Karpas-422 (cell line): ENCODE results near the gene GTF2F2. TPM values are rescaled to one million over a fixed set of nuclear protein-coding genes. Genes with fewer than 3 reads are reported as not detected.

Experiments used
- DNase-seq: peaks from one replicate; pipeline ENCODE4 v3.0.0-alpha.2; 2015
- H2AFZ ChIP-seq: fragments of 200-600 bp; sonication (generic); 2 replicates; pipeline ENCODE4 v1.6.1; 2014; ENCODE audit warnings: antibody characterized with exemption, low read length, mixed read lengths
- H3K27ac ChIP-seq: fragments of 200-600 bp; sonication (generic); 2 replicates; pipeline ENCODE4 v1.5.1; 2014; ENCODE audit warnings: mild to moderate bottlenecking, low read length, moderate library complexity
- H3K27me3 ChIP-seq: fragments of 200-600 bp; sonication (generic); 2 replicates; pipeline ENCODE4 v1.6.1; 2014; ENCODE audit warnings: low read length, mixed read lengths
- H3K36me3 ChIP-seq: fragments of 200-600 bp; sonication (generic); 2 replicates; pipeline ENCODE4 v1.6.1; 2014; ENCODE audit warnings: low read length, mixed read lengths; ENCODE audit not compliant: insufficient read depth
- H3K4me1 ChIP-seq: fragments of 200-600 bp; sonication (generic); 2 replicates; pipeline ENCODE4 v1.6.1; 2014; ENCODE audit warnings: mild to moderate bottlenecking, low read length, mixed read lengths
- H3K4me2 ChIP-seq: fragments of 200-600 bp; sonication (generic); 2 replicates; pipeline ENCODE4 v1.6.1; 2014; ENCODE audit warnings: low read length, low read depth, mild to moderate bottlenecking; ENCODE audit not compliant: poor library complexity, severe bottlenecking
- H3K4me3 ChIP-seq: fragments of 200-600 bp; sonication (generic); 2 replicates; pipeline ENCODE4 v1.5.1; 2014; ENCODE audit warnings: mild to moderate bottlenecking, antibody characterized with exemption, low read length, mixed read lengths
- H3K79me2 ChIP-seq: fragments of 200-600 bp; sonication (generic); 2 replicates; pipeline ENCODE4 v1.6.1; 2014; ENCODE audit warnings: mild to moderate bottlenecking, low read length, mixed read lengths
- H3K9ac ChIP-seq: fragments of 200-600 bp; sonication (generic); 2 replicates; pipeline ENCODE4 v1.6.0; 2014; ENCODE audit warnings: low read length
- H3K9me2 ChIP-seq: fragments of 200-600 bp; sonication (generic), shearing (Covaris generic); replicated peaks from 2 replicates; pipeline ENCODE4 v1.6.0; 2014; ENCODE audit warnings: mild to moderate bottlenecking, low read length, moderate library complexity; ENCODE audit not compliant: insufficient read depth
- H3K9me3 ChIP-seq: fragments of 300-700, 200-600 bp; sonication (generic); 2 replicates; pipeline ENCODE4 v1.6.1; 2014; ENCODE audit warnings: low read length, mixed read lengths
- H4K20me1 ChIP-seq: fragments of 200-600 bp; sonication (generic); 2 replicates; pipeline ENCODE4 v1.6.1; 2014; ENCODE audit warnings: mild to moderate bottlenecking, antibody characterized with exemption, low read length, low read depth; ENCODE audit not compliant: insufficient read depth
- total RNA-seq: library from RNA; depleted of rRNA; stranded (reverse); fragments of >200 nt; shearing (Covaris generic); gene quantifications from 2 replicates; pipeline ENCODE4 v1.2.3, GENCODE V29; 2014; ENCODE audit warnings: low replicate concordance

The GTF2F2 gene
- total RNA-seq, 1 experiment from 2014 or later, result 31.7 TPM

DNA sequence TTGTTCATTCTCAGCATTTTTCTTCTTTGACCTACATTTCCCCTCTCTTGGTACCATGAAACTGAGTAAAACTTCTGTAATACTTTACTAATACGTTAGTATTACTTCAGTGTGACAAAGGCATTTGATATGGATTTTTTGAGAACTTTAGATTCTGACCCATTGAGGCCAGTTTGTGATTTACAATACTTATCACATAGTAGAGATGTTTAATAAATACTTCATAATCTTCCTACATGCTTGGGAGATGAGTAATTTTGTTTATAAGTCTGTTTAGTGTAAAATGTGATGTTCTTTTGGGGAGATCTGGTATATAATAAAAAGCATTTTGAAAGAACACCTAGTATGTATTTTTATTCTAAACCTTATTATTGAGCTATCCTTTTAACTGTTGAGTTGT lies 29.7 kb downstream of the GTF2F2 start:
- H2AFZ ChIP-seq, result no peak overlapping the region
- no peak overlapping the region for H3K9ac ChIP-seq
- peaks cover 83% of the 10 kb centered on the region for H3K79me2 ChIP-seq
- H3K27ac ChIP-seq, result no peak overlapping the region
- H3K4me2 ChIP-seq, result no peak overlapping the region
- H4K20me1 ChIP-seq, result no peaks in the 10 kb centered on the region
- peaks cover 10% of the 10 kb centered on the region for H3K4me1 ChIP-seq
- DNase-seq, result no peak
- no peaks in the 10 kb centered on the region for H3K9me3 ChIP-seq
- H3K36me3 ChIP-seq, result peaks cover 11% of the 10 kb centered on the region; the same call in 1 of the 2 replicates
- no peaks in the 10 kb centered on the region for H3K9me2 ChIP-seq
- H3K27me3 ChIP-seq, result no peaks in the 10 kb centered on the region
- no peak overlapping the region for H3K4me3 ChIP-seq

DNA sequence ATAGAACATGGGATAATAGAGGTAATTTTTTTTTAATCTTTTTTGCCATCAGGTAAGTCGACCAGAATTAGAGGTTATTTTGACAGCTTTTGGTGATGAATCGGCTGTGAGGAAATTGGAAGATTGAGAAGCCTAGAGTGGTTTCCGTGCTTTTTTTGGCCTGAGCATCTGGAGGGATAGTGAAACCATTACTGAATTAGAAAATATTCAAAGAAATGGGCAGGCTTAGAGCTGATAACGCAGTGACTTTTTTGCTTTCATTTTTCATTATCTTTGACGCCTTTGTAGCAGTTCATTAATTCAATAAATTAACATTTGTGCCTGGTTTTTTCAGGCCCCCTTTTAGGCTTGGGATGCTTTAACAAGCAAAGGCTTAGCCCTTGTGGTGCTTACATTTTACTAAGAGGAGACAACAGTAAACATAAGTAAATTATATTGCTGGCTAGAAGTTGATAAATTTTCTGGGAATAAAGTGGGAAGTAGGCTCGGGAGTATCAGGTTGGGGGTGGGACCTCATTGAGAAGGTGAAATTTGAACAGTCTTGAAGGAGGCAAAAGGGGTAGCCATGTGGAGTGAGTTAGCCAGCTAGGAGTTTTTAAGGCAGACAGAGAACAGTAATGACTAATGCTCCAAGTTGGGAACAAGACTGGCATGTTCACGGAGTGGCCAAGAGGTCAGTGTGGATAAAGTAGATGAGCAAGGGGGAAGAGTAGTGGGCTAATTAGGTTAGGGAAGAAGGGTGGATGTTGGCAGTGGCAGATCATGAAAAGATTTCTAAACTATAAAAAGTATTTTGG lies 36.5 kb downstream of the GTF2F2 start:
- H3K9ac ChIP-seq, result no peak overlapping the region
- H3K4me1 ChIP-seq, result peaks cover 18% of the 10 kb centered on the region
- H4K20me1 ChIP-seq, result no peaks in the 10 kb centered on the region
- no peak overlapping the region for H3K4me2 ChIP-seq
- peaks cover 81% of the 10 kb centered on the region for H3K79me2 ChIP-seq
- H3K27ac ChIP-seq, result no peak overlapping the region
- H2AFZ ChIP-seq, result no peak overlapping the region
- no peaks in the 10 kb centered on the region for H3K9me2 ChIP-seq
- no peaks in the 10 kb centered on the region for H3K27me3 ChIP-seq
- no peak for DNase-seq
- peaks cover 22% of the 10 kb centered on the region for H3K36me3 ChIP-seq
- H3K9me3 ChIP-seq, result no peaks in the 10 kb centered on the region
- no peak overlapping the region for H3K4me3 ChIP-seq

DNA sequence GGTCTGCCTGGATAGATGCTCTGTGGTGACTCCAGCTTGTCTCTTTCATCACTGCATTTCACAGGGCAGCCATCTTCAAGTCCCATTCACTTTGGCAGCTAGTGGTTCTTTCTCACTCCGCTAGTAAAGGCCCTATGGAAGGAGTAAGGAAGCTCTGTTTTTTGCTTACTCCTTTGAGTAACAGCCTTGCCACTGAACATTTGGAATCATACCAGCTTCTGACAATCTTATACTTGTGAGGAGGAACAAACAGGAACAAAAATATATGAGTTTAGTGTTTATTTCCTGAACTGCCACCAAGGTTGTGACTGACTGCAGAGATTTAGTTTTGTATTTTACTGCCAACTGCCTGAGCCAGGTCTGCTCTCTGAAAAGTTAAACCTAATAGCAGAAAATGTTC lies 41.9 kb downstream of the GTF2F2 start:
- Histone ChIP-seq H3K4me1 (no peaks in the 10 kb centered on the region), H3K27me3 (no peaks in the 10 kb centered on the region), H3K36me3 (no peaks in the 10 kb centered on the region; the same call in 1 of the 2 replicates), H3K9ac (no peak overlapping the region), H4K20me1 (no peaks in the 10 kb centered on the region), H3K27ac (no peak overlapping the region), H3K79me2 (peaks cover 77% of the 10 kb centered on the region), H3K9me3 (no peaks in the 10 kb centered on the region), H3K4me3 (no peak overlapping the region), H3K4me2 (no peak overlapping the region), H3K9me2 (no peaks in the 10 kb centered on the region), H2AFZ (no peak overlapping the region)
- DNase-seq, result no peak

DNA sequence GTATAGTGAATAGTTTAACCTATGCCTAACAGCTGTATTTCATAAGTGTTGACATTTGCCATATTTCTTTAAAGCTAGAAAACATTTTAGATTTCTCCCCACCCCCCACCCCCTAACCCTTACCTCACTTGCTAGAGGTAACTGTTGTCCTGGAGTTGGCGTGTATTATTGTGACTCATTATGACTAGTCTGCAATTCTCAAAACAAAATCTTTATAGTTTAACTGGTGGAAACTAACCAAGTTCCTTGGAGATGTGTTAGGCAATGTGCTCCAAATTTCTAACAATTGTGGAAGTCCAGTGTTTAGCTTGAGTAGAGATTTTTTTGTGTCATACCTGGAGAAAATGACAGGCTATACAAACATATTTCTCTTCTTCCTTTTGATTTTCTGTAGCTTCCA lies 42.5 kb downstream of the GTF2F2 start:
- no peak overlapping the region for H3K4me3 ChIP-seq
- no peak overlapping the region for H3K27ac ChIP-seq
- H4K20me1 ChIP-seq, result no peaks in the 10 kb centered on the region
- no peak overlapping the region for H3K4me2 ChIP-seq
- no peaks in the 10 kb centered on the region for H3K4me1 ChIP-seq
- no peak overlapping the region for H3K9ac ChIP-seq
- no peaks in the 10 kb centered on the region for H3K9me3 ChIP-seq
- no peaks in the 10 kb centered on the region for H3K27me3 ChIP-seq
- no peak overlapping the region for H2AFZ ChIP-seq
- H3K36me3 ChIP-seq, result no peaks in the 10 kb centered on the region; the same call in 1 of the 2 replicates
- peaks cover 76% of the 10 kb centered on the region for H3K79me2 ChIP-seq
- DNase-seq, result no peak
- H3K9me2 ChIP-seq, result no peaks in the 10 kb centered on the region

DNA sequence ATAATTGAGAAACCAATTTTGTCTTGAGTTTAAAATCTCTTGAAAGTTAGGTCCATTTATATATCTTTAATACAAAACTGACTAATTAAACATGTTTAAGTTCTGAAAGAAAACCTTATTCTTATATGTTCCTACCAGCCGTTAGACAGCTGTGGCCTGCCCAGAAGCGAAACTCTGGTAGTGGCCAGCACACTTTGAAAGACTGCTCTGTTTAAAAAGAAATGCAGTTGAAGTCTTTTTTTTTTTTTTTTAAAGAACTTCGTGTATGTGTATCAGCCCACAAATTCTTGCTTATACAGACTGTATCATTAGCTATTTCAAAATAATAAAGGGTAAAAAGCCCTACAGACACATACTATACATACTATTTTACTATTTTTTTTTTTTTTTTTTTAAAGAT lies 46.5 kb downstream of the GTF2F2 start:
- Histone ChIP-seq H3K4me1 (no peaks in the 10 kb centered on the region), H3K79me2 (peaks cover 73% of the 10 kb centered on the region), H3K9ac (no peak overlapping the region), H3K27ac (no peak overlapping the region), H3K4me2 (no peak overlapping the region), H3K4me3 (no peak overlapping the region), H3K9me3 (no peaks in the 10 kb centered on the region), H2AFZ (no peak overlapping the region), H3K36me3 (no peaks in the 10 kb centered on the region), H4K20me1 (no peaks in the 10 kb centered on the region), H3K27me3 (no peaks in the 10 kb centered on the region), H3K9me2 (no peaks in the 10 kb centered on the region)
- DNase-seq, result no peak

DNA sequence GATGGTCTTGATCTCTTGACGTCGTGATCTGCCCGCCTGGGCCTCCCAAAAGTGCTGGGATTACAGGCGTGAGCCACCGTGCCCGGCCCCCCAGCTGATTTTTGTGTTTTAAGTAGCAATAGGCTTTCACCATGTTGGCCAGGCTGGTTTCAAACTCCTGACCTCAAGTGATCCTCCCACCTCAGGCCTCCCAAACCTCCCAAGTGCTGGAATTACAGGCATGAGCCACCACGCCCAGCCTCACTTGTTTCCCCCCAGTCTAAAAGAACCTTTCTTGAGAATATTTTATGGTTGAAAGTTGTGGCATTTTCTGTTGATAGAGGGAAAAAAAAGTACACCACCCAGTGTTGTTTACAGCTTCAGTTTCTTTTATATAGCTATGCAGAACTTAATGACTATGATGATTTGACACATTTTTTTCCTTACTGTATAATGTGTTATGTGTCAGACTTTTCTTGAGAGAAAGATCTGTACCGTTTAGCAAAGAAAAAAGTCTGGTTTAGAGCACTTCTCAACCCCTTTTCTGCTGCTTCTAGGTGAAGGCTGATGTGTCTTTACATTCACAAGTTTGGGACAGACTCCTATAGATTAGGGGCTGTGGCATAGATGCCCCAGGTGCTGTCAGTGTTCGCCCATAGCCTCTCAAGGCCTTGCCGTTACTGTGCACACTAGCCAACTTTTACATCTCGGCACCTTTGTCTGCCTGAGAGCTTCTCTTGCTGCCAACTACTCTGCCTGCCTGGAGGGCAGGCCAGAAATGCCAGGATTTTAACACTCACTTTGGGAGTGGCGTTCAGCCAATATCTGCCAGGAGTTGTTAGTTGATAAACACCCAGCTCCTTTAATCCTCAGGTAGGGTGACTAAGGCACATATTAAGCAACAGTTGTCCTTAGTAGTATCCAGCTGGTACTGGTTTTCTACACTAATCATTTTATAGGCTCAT lies 47.6 kb downstream of the GTF2F2 start:
- no peak overlapping the region for H3K4me3 ChIP-seq
- H3K36me3 ChIP-seq, result no peaks in the 10 kb centered on the region
- H3K9me3 ChIP-seq, result no peaks in the 10 kb centered on the region
- no peaks in the 10 kb centered on the region for H3K27me3 ChIP-seq
- no peaks in the 10 kb centered on the region for H3K9me2 ChIP-seq
- H3K79me2 ChIP-seq, result peaks cover 73% of the 10 kb centered on the region
- H3K9ac ChIP-seq, result no peak overlapping the region
- no peak for DNase-seq
- H3K27ac ChIP-seq, result no peak overlapping the region
- no peak overlapping the region for H2AFZ ChIP-seq
- no peaks in the 10 kb centered on the region for H3K4me1 ChIP-seq
- H4K20me1 ChIP-seq, result no peaks in the 10 kb centered on the region
- H3K4me2 ChIP-seq, result no peak overlapping the region

GRCh38 chr13:45168555-45168930 lies 48.2 kb downstream of the GTF2F2 start:
- Histone ChIP-seq H3K9me3 (no peaks in the 10 kb centered on the region), H3K36me3 (no peaks in the 10 kb centered on the region), H3K4me1 (no peaks in the 10 kb centered on the region), H3K4me3 (no peak overlapping the region), H3K9ac (no peak overlapping the region), H4K20me1 (no peaks in the 10 kb centered on the region), H3K79me2 (peaks cover 74% of the 10 kb centered on the region), H2AFZ (no peak overlapping the region), H3K27ac (no peak overlapping the region), H3K9me2 (no peaks in the 10 kb centered on the region), H3K27me3 (no peaks in the 10 kb centered on the region), H3K4me2 (no peak overlapping the region)
- no peak for DNase-seq

GRCh38 chr13:45174478-45174877 lies 54.2 kb downstream of the GTF2F2 start:
- no peak overlapping the region for H3K4me2 ChIP-seq
- H3K79me2 ChIP-seq, result peaks cover 92% of the 10 kb centered on the region
- no peaks in the 10 kb centered on the region for H3K9me2 ChIP-seq
- H3K36me3 ChIP-seq, result no peaks in the 10 kb centered on the region; the same call in 1 of the 2 replicates
- no peaks in the 10 kb centered on the region for H4K20me1 ChIP-seq
- no peak for DNase-seq
- no peak overlapping the region for H2AFZ ChIP-seq
- no peaks in the 10 kb centered on the region for H3K27me3 ChIP-seq
- H3K27ac ChIP-seq, result no peak overlapping the region
- no peaks in the 10 kb centered on the region for H3K4me1 ChIP-seq
- no peaks in the 10 kb centered on the region for H3K9me3 ChIP-seq
- H3K4me3 ChIP-seq, result no peak overlapping the region
- H3K9ac ChIP-seq, result no peak overlapping the region
